Activated CD8-positive, alpha-beta memory T cell treated with anti-CD3 and anti-CD28 coated beads, Interleukin-2, amount 50 U/mL, for 4 hours (primary cell): ENCODE results near the gene FOXJ1.

ENCODE experiments used
- DNase-seq: peaks from one replicate; pipeline ENCODE4 v3.0.0-alpha.2; 2020

Gene FOXJ1

DNA sequence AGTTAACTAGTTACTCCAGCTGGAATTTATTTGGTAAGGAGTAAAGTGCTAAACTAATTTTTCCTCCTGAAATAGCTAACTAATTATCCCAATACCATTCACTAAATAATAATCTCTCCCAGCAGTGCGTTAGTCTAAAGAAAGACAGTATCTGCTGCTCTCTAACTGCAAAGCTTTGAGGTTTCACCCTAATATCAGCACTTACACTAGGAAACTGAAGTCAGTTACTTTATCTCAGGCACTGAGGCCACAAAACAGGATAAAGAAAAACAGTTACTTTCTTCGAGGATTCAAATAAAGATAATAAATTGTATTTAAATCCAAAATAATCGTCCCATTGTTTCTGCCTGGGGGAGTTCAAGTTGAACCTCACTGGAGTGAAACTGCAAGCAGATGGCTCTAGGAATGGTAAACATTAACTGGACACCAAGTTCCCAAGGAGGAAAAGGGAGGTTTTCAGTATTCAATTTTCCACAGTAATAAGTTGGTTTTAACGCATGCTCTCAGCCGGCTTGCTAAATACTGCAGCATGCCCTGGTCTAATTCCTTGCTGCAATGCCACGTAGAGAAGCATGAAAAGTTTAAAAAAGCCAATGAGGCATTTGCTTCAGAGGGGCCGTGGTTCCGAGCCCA is 20.0 kb upstream of the FOXJ1 start:
- no peak for DNase-seq

DNA sequence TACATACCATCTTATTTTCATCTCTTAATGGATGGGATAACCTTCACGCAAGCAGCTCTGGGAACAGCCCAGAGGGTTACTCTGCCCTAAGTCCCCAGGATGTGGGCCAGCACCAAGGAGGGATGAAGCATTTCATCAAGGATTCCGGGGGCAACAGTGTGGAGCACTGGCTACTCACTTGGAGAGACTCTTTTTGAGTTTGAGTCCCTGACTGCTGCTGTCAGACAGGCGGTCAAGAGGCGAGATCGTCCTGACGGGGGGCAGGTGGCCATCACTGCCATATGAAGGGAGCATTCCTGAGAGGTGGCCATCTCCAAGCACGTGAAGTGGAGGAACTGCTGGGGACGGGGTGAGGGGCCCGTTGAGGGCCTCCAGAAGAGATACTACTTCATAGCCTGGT is 18.1 kb upstream of the FOXJ1 start:
- no peak for DNase-seq

DNA sequence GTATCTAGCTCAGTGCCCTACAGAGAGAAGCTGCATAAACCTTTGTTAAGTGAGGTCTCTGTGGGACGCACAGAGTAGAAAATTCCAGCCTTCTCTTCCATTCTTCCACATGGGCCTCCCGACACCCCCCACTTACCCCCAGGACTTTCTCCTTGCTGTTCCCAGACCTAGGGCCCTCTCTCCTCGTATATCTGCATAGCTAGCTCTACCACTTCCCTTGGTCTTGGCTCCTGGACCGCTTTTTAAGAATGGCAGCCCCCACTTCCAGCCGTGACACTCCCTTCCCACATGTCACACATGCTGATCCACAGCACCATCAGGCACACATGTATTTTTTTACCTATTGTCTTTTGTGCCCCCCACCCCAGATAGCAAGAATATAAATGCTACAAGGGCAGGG is 16.7 kb upstream of the FOXJ1 start:
- no peak for DNase-seq

DNA sequence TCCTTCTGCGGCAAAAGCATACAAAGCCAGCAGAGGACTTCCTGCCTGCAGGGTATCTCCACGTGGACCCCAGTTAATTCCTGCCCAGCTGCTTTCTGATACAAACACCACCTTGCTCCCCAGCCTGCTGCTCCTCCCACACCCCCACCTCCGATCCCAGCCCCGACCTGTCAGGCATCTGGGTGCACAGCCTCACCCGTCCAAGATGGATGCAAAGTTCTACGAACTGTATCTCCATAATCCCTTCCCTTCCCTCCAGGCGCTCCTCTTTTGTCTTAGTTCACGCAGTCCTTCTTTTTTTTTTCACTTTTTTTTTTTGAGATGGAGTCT is 15.6 kb upstream of the FOXJ1 start:
- no peak for DNase-seq

DNA sequence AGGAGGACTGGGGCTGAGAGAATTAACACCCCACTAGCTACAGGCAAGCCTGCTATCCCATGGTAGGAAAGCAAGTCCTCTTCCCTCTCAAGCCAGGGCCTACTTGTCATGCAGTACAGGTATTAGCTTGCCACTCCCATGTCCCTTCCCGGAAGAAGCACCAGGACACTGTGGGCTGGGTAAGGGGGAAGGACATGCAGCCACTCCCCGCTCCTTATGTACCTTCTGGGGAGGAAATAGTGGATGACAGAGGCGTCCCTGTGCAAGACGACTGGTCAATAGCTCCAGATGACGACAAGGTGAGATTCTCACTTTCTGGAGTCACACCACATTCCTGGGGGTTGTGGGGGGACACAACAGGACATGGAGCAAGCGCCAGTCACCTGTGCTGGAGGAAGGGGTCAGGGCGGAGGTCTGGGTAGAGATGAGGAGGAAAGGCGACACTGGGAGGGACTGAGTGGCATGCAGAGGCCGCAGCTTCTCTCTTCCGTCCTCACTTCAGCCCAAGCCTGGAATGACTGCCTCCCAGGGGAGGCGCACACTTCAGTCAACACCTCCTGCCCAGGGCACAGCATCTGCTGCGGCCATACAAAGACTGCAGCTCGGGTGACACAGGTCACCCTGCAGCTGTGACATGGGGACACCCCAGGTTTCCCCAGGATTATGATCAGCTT is 15.1 kb upstream of the FOXJ1 start:
- no peak for DNase-seq

DNA sequence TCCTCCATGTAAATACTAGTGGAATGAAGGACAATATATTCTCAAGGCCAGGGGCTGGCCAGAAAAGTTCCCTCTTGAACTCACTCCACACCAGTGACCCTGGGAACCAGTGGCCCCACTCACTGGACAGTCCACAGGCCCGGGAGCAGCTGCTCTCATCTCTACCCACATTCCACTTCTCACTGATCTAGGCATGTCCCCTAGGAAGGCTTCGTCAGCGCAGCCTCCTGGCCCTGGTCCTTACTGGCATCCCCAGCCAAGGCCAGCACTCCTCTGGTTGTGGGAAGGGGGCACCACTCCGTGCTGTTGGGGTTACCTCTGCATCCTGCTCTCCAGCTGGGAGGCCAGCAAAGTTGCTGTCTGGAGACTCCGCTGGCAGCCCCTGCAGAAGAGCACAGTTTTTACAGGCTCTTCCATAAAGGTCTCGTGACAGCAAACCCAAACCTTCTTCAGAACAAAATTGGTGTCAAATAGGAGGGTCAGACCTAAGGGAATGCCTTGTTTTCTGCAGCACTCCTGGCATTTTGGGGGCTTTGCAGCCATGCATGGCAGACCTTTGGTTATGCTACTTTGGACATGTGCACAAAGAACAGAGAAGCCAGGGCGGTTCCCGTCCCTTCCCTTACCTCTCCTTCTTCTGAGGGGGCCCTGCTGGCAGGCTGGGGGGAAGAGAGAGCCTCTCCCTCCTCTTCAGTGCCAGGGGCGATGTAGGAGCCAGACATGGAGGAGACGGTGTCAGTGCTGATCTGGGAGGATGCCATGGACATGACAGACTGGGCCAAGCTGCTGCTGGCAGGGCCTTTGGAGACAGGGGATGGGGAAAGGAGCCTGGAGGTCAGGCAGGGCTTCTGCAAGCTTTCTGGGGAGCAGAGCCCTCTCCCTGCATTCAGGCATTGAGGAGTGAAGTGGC is 14.1 kb upstream of the FOXJ1 start:
- DNase-seq, result no peak

DNA sequence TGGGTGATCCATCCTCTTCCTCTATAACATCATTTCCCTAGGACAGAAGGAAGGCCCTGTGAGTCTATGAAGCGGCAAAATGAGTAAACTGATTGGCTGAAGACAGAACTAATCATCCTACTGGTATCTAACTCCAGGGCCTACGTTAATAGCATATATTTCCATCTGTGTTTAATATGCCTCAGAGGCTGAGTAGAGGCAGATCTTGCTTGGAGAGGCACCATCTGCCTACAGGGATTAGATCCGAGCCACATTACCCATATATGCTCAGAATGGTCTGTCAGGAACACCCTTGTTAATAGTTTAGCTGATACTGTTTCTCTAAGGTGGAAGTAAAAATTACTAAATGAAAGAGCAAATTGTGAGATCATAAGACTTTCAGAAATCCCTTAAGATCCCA is 13.2 kb upstream of the FOXJ1 start:
- DNase-seq, result no peak

DNA sequence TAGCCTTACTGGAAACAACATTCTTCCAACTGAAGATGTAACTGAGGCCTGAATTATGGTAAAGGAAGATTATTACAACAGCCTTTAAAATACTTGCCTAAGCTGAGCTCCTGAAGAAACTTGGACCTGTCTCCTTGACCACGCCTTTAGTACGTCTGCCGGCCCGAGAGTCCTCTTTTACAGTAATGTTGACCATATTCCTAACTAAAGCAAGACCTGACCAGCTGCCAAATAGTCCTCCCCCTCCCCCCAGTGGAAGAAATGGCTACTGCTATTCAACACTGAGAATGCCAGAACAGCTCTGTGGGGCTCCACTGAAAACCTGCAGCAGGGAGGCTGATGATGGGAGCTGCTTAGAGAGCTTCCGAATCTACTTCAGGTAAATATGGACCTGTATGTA is 12.6 kb upstream of the FOXJ1 start:
- no peak for DNase-seq

DNA sequence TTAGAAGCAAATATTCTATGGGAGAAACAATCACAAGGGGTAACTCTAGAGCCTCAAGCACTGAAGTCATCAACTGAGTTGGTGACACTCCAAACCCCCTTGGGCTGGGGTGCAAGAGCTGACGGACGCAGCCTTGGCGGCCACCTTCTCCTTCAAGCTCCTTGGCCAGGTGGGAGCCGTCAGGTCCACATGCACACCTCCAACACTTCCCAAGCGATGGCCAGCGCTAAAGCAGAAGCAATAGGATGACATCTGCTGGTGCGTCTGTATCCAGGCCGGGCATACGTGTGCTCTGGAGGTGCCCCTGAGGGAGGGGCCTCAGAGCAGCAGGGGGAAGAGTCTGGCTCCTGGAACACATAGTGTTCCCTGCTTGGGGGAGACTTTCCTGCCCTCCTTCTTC is 12.2 kb upstream of the FOXJ1 start:
- DNase-seq, result no peak

DNA sequence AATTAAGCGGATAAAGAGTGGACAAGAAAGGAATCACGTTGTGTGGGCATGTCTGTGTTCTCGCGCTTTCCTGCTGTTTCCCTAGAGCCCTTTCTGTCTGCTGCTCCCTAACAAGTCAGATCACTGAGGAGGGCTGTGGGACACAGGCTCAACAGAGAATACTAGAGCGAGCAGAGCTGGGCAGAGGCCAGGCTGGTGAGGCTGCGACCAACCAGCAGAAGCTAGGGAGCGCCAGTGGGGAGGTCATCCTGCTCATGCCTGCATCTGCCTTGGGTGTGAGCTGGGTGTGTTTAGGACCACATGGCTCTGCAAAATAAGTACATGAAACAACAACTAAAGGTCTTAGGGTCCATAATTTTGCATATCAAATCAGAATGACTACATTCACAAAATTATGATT is 11.5 kb upstream of the FOXJ1 start:
- no peak for DNase-seq

DNA sequence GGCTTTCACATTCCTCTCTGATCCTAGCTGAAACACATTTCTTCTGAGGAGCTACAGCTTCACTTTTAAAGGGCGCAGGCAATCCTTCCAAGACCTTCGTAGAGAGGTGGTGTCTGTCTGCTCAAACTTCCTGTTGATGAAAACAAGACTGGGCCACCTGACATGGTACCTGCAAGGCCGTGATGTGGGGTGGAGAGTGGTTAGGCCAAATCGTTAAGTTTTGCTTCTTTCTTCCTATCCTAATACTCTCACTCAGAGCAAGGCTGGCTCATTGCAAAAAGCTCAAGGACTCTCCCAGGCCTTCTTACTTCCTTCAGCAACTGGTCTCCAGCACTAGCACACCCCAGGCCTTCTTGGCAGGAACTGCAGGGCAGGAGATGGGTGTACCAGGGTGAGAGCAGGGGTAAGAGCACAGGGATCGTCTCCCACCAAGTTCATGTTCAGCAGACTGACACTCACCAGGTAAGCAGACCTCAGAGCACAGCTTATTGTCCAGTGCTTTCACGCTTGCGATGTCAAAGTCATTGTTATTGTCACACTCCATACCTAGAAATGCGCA is 10.9 kb upstream of the FOXJ1 start:
- DNase-seq, result no peak

DNA sequence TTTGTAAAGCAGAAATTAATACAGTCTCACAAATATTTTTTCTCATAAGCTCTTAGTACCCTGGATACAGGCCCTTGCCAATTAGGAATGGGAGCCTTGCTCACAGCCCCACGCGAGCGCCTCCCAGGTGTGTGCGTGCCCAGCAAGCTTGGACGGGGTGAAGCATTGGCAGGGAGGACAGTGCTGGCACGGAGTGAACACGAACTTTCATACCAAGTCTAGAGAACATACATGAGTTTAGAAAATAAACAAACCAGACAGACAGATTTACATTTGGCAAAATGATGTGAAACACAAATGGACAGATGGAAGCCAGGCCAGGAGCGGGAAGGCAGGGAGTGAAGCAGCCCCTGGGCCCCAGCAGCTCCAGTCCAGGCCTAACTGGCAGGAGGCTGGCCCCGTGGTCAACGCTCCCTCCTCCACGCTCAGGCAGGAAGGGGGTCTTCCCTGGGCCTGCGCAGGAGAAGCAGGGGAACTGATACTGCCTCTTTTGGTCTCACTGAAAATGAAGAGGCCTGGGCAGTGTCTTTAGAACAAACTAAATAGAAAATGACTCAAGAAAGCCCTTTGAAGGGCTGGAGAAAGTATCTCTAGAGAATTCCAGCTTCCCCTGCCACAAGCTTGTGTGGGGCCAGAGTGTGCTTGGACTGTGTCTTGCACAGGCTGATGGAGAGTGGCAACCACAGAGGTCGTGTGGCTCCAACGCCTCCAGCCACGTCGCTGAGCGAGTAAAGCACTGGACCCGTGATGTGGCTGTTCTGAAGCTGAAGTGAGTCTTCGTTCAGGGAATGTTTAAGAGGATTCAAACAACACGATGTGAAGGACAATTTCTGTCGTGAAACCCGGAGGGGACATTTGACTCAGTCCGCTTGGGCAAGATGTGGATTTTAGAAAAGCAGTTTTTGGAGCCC is 9.9 kb upstream of the FOXJ1 start:
- no peak for DNase-seq

DNA sequence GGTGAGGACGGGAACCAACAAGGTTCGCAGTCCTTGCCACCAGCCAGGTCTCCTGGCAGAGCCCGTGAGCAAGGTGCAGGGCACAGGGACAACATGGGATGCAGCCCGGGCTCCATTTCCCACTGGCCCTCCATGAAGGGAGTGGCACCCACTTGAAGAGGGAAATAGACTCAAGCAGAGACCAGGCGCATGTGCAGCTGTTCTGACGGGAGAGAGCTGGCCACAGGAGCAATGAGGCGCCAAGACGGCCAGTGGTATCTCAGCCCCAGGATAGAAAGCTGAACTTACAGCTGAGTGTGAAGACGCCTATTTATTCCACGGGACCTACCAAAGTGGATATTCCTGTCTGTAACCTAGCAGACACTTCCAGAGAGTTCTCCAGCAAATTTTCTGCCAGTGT is 8.2 kb upstream of the FOXJ1 start:
- no peak for DNase-seq

DNA sequence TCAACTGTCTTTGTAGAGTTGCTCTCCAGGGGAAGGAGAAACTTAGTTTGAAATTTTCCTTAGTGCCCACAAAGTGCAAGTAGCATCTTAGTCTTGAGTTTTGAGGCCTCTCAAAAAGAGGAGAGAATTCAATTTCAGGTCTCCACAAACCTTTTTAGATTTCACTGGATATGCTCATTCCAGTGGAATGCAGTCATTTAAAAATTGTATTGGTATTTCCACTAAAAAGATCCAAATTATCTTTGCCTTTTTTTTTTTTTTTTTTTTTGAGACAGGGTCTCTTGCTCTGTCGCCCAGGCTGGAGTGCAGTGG is 6.9 kb upstream of the FOXJ1 start:
- DNase-seq, result no peak

DNA sequence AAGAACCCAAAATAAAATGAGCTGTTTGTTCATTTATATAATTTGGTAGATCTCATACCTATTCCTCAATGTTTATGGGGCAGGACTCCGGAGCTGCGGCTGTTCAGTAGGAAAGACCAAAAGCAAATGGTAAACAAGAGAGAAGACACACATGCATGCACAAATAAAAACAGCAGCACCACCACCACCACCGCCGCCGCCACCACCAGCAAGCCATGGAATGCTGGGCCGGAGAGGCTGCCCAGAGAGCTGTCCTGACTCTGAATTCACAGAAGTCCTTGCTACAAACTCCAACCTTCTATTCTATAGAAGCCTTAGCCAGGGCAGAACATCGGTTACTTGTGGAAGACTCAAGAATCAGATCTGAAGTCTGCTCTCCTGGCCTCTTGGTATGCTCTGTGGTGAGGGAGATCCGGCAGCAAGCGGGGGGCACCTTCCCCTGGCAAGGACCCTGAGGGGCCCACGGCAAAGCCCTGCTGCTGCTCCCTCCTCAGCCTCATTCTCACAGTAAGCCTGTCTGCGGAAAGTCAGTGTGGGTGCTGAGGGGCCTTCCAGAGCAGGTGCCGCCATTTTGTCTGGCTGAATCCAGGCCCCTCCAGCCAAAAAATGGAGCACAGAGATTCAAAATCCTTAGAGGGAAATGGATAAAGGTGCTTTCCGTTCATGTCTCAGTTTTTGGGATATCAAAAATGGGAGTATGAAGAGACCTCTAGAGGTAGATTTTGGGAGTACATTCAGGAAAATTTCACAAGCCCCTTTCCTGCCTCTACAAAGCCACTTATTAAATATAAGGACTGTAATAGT is 6.4 kb upstream of the FOXJ1 start:
- no peak for DNase-seq

DNA sequence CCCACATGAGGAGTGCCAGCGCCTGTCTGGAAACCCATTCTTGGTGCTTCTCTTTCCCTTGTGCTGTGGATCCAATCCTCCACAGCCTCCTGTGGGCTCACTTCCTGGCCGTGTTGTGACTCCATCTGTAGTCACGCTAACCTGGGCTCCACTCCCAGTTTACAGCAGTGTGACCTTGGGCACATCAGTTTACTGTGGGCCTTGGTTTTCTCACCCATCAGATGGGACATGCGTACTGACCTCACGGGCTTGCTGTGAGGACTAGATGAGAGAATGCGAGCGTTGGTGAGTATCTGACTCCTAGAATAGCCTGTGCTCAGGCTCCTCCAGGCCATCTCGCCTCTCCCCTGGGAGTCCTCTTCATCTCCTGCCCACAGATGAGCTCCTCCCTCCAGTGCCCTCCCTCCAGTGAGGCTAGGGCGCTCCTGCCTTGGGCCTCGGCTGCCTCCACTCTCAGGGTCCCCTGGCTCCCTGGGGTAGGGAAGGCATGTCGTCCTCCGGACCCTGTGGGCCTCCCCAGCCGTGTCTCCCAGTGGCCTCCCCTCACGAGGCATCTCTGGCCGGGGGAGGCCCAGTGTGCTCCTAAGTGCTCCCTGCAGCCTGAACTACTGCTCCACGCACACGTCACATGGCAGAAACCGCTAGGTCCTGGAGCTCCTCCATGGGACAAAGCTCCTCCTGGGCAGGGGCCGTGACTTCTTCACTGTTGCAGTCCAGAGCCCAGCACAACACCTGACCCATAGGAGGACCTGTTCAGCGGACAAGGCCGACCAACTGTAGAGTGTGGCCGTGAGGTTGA is 5.2 kb upstream of the FOXJ1 start:
- no peak for DNase-seq

DNA sequence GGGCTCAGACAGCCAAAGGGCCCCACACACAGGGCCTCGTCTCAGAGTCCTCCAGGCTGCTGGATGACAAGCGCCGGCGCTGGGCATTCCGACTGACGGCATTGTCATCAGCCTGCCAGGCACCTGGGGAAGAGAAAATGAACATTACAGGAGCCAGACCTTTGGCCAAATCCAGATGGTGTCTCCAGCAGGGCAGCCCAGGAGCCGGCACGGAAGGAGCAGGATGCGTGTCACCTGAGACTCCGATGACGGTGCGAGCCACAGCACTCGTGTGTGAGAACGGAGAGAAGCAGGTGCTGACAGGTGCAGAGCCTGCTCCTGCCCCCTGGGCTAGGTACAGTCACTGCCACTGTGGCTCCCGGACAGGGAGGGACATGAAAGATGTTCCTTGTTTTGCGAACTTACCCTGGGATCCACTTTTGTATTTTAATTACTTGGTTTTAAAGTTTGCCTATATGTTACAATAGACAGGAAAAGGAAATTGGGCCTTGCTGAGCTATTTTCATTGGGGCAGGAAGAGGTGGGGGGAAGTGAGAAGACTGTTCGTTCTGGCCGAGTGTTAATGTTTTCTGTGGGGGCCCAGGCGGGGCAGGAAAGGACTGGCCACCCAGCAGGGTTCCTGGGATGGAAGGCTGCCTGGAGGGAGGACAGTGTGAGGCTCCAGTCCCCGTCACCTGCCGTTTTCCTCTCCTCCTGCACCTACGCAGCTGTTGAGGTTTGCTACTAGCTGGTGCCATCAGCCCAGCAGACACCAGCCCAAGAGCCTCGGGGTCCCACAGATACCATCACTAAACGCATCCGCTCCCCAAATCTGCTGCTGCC is 4.4 kb upstream of the FOXJ1 start:
- peak; percentile 54 for DNase-seq

DNA sequence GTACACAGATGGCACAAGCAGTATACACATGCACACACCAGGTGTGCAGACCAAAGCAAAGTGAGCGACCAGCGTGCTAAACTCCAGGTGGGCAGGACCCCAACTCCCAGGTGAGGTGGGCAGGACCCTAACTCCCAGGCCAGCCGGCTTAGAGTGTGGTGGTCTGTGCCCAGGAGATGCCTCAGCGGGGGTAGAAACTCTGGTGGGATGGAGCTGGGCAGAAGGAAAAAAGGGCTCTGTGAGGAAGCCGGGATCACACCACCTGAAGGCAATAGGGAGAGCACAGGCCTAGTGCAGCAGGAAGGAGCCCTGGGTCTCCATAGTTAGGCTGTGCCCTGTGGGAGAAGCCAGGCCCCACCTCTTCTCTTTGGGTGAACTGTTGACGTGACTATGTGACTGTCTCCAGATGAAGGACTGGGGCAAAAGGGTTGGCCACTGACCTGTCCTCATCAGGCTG is 1.6 kb upstream of the FOXJ1 start:
- DNase-seq, result no peak

DNA sequence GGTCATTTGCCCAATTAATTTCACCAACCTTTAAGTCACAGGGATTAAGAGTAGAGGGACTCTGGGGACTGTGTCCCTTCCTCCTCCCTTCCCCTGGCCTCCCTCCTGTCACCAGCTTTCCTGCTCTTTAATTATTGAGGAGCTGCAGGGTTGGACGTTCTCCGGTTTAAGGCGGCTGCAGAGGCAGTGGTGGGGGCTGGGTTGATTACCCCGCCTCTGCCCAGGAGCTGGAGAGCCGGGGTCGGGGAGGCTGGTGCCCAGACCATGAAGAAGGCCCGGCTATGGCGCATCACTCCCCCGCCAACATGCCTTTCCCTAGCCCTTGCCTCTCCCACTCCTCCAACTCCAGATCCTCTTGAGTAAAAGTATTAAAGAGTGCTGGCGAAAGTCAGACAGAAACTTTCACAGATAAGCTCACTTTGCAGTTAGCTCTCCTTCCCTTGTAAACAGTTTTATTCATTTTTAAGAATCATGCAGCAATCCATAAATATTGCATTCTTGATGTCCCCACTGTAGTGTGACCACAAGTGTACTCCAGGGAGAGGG is 1.1 kb upstream of the FOXJ1 start:
- DNase-seq, result no peak

DNA sequence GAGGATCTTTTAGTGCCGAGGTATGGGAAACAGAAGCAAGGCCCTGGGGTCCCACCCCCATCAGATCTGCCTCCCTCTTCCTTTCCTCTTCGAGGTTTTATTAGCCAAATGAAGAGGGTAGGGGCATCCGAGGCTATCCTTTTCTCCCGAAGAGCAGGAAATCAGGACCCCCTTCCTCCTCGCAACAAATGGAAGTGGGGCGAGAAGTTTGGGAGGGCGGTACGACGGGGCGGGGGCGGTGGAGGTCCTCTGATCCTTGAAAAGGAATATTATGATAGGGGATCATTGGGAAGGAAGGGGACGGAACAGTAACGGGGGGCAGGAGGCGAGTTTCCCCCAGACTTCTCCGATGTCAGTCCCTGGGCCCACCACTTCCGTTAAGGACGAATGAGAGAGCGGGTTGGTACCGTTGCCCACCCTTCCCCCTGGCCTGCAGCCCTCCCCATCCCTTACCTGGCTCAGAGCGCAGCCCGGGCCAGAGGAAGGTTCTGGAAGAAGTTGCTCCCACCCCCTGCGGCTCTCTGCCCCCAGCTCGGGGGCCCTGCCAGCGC is 309 bp downstream of the FOXJ1 start:
- DNase-seq, result no peak
